Uterus (tissue), 2 donors: ENCODE measurements around the gene GPRC5C.

Experiments
- POLR2A ChIP-seq, 2 donors: fragments of 450-650 bp; IDR thresholded peaks; one replicate each; pipeline ENCODE4 v1.6.1; 2016; ENCODE audit warnings: antibody characterized with exemption in 2 of 2, mild to moderate bottlenecking in 1 of 2, moderate library complexity in 1 of 2
- TF ChIP-seq, protein P1 (sequence below), 4 experiments: fragments of 200-600 bp in 2 of 4; fragments of 450-650 bp in 2 of 4; sonication (generic) in 2 of 4; IDR thresholded peaks; one replicate each; pipeline ENCODE4 v1.5.1; 2016 to 2019; ENCODE audit warnings: antibody characterized with exemption in 4 of 4, mild to moderate bottlenecking in 2 of 4, moderate library complexity in 1 of 4

GRCh38 chr17:74432766-74433391 is 991 bp downstream of the GPRC5C start:
- no peak for TF ChIP-seq POLR2A (IDR thresholded peaks at IDR 0.05)
- TF ChIP-seq, protein P1, sequence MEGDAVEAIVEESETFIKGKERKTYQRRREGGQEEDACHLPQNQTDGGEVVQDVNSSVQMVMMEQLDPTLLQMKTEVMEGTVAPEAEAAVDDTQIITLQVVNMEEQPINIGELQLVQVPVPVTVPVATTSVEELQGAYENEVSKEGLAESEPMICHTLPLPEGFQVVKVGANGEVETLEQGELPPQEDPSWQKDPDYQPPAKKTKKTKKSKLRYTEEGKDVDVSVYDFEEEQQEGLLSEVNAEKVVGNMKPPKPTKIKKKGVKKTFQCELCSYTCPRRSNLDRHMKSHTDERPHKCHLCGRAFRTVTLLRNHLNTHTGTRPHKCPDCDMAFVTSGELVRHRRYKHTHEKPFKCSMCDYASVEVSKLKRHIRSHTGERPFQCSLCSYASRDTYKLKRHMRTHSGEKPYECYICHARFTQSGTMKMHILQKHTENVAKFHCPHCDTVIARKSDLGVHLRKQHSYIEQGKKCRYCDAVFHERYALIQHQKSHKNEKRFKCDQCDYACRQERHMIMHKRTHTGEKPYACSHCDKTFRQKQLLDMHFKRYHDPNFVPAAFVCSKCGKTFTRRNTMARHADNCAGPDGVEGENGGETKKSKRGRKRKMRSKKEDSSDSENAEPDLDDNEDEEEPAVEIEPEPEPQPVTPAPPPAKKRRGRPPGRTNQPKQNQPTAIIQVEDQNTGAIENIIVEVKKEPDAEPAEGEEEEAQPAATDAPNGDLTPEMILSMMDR (IDR thresholded peaks at IDR 0.05) = no peak
